Measurements from ENCODE around the gene RIPK3.
"Not testable (repeated sequence)": the region's sequence is repeated elsewhere in the genome, so short reads cannot be mapped to it uniquely, and the experiment has no call there.

DNA sequence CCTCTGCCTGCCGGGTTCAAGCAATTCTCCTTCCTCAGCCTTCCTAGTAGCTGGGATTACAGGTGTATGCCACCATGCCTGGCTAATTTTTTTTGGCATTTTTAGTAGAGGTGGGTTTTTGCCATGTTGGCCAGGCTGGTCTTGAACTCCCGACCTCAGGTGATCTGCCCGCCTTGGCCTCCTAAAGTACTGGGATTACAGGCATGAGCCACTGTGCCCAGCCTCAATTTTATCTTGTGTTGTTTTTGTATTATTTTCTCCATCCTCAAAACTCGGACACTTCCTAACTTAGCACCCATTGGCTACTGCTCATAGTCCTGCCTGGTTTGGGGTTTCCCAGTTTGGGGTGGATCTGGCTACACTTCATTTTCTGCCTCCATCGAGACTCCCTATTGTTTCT, 47.8 kb upstream of the RIPK3 start:
- TF ChIP-seq, protein P1, sequence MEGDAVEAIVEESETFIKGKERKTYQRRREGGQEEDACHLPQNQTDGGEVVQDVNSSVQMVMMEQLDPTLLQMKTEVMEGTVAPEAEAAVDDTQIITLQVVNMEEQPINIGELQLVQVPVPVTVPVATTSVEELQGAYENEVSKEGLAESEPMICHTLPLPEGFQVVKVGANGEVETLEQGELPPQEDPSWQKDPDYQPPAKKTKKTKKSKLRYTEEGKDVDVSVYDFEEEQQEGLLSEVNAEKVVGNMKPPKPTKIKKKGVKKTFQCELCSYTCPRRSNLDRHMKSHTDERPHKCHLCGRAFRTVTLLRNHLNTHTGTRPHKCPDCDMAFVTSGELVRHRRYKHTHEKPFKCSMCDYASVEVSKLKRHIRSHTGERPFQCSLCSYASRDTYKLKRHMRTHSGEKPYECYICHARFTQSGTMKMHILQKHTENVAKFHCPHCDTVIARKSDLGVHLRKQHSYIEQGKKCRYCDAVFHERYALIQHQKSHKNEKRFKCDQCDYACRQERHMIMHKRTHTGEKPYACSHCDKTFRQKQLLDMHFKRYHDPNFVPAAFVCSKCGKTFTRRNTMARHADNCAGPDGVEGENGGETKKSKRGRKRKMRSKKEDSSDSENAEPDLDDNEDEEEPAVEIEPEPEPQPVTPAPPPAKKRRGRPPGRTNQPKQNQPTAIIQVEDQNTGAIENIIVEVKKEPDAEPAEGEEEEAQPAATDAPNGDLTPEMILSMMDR (conservative IDR thresholded peaks at IDR 0.05; ENCODE audit: low read length): not testable (repeated sequence)
- not testable (repeated sequence) for TF ChIP-seq EZH2phosphoT487 (IDR thresholded peaks at IDR 0.05; ENCODE audit: borderline replicate concordance, low read depth, low read length)
